DND-41 (cell line): Measurements from ENCODE around the gene OTUD4.

ENCODE experiments used
- CTCF ChIP-seq: IDR thresholded peaks from 2 replicates; pipeline ENCODE4 v1.5.1; 2012; ENCODE audit warnings: borderline replicate concordance, low read length, moderate library complexity, mild to moderate bottlenecking; ENCODE audit not compliant: poor library complexity, severe bottlenecking; ENCODE audit errors: extremely low read depth
- EZH2 ChIP-seq: IDR thresholded peaks from 3 replicates; pipeline ENCODE4 v1.6.1; 2012; ENCODE audit warnings: borderline replicate concordance, low read depth, mild to moderate bottlenecking, moderate library complexity, low read length, inconsistent platforms; ENCODE audit not compliant: severe bottlenecking

GRCh38 chr4:145125396-145125795 lies 55.0 kb downstream of the OTUD4 start:
- no peak for TF ChIP-seq CTCF
- no peak for TF ChIP-seq EZH2
